HepG2 (cell line): ENCODE results near the gene TEKTIP1.

Experiments
- CEBPZ ChIP-seq: IDR thresholded peaks from 2 replicates; pipeline ENCODE4 v1.6.1; 2012; ENCODE audit warnings: low read length, improper control_type of control experiment
- CTCF ChIP-seq: sonication (generic); formaldehyde crosslinking; IDR thresholded peaks from 2 replicates; pipeline ENCODE4 v1.5.0; 2020; ENCODE audit warnings: mild to moderate bottlenecking, missing genetic modification reagents, moderate library complexity
- ETV6 ChIP-seq: sonication (generic); formaldehyde crosslinking; conservative IDR thresholded peaks from 2 replicates; pipeline ENCODE4 v1.4.0; 2020; ENCODE audit warnings: missing genetic modification reagents
- MAFF ChIP-seq: IDR thresholded peaks from 2 replicates; pipeline ENCODE4 v1.6.1; 2011; ENCODE audit warnings: low read depth, low read length, improper control_type of control experiment
- NFIC ChIP-seq: IDR thresholded peaks from 2 replicates; pipeline ENCODE4 v1.6.1; 2012; ENCODE audit warnings: mild to moderate bottlenecking, low read length, inconsistent platforms
- RFX5 ChIP-seq: IDR thresholded peaks from 2 replicates; pipeline ENCODE4 v1.6.1; 2011; ENCODE audit warnings: low read depth, low read length, improper control_type of control experiment
- ZNF44 ChIP-seq: sonication (generic); formaldehyde crosslinking; IDR thresholded peaks from 2 replicates; pipeline ENCODE4 v1.5.1; 2020; ENCODE audit warnings: mild to moderate bottlenecking, missing genetic modification reagents
- TF ChIP-seq, protein P1 (sequence below), 2 experiments: IDR thresholded peaks; 2 replicates each; pipeline ENCODE4 v1.6.1; 2011 to 2012; ENCODE audit warnings: low read length in 2 of 2, borderline replicate concordance in 1 of 2, low read depth in 1 of 2, mild to moderate bottlenecking in 1 of 2, moderate library complexity in 1 of 2

- TF ChIP-seq CEBPZ, result no peak
- no peak for TF ChIP-seq MAFF
- TF ChIP-seq NFIC, result no peak
- no peak for TF ChIP-seq ZNF44 (CRISPR knock-in tag)
- TF ChIP-seq CTCF (CRISPR knock-in tag), result no peak
- no peak for TF ChIP-seq RFX5
- TF ChIP-seq, protein P1, sequence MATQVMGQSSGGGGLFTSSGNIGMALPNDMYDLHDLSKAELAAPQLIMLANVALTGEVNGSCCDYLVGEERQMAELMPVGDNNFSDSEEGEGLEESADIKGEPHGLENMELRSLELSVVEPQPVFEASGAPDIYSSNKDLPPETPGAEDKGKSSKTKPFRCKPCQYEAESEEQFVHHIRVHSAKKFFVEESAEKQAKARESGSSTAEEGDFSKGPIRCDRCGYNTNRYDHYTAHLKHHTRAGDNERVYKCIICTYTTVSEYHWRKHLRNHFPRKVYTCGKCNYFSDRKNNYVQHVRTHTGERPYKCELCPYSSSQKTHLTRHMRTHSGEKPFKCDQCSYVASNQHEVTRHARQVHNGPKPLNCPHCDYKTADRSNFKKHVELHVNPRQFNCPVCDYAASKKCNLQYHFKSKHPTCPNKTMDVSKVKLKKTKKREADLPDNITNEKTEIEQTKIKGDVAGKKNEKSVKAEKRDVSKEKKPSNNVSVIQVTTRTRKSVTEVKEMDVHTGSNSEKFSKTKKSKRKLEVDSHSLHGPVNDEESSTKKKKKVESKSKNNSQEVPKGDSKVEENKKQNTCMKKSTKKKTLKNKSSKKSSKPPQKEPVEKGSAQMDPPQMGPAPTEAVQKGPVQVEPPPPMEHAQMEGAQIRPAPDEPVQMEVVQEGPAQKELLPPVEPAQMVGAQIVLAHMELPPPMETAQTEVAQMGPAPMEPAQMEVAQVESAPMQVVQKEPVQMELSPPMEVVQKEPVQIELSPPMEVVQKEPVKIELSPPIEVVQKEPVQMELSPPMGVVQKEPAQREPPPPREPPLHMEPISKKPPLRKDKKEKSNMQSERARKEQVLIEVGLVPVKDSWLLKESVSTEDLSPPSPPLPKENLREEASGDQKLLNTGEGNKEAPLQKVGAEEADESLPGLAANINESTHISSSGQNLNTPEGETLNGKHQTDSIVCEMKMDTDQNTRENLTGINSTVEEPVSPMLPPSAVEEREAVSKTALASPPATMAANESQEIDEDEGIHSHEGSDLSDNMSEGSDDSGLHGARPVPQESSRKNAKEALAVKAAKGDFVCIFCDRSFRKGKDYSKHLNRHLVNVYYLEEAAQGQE (IDR thresholded peaks at IDR 0.05; ENCODE audit: borderline replicate concordance in 1 of 2, low read depth in 1 of 2, low read length in 2 of 2), result no peak
- no peak for TF ChIP-seq ETV6 (CRISPR knock-in tag)
These were observed 46.1 kb upstream of the TEKTIP1 start for GRCh38 chr19:3492919-3493318.
